HG03108 (cell line): ENCODE data around the gene YAP1.
"Not testable (repeated sequence)": the region's sequence is repeated elsewhere in the genome, so short reads cannot be mapped to it uniquely, and the experiment has no call there.

ENCODE experiments used
- ATAC-seq: cut with Tn5 transposase; IDR thresholded peaks from one replicate; pipeline ENCODE4 v1.9.1; 2021; ENCODE audit warnings: moderate library complexity; ENCODE audit not compliant: unreplicated experiment

YAP1 gene

DNA sequence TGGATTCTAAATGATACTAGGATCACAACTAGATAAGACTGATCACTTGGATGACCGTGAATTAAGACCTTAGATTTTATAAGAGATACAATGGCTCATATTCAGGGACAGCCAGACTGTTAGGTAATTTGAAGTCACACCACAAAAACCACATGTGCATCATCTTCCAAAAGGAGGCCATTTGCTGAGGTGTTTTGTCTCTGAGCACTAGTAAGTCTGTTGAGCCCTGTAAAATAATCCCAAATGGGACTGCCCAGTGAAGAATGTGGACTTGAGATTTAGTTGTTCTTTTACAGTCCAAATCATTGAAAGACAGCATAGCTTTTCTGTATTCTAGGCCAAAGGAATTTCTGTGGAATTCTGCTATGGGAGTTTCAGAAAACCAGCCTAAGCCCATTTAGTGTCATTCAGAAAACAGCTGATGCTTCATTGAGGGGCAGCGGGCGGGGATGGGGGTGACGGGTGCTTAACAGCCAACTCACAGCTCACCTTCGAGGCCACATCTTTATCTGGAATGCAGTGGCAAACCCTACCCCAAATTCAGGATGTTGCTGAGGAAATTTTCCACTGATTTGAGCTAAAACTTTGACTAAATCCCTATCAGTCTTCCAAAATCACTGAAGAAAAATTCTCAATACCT is 127.0 kb downstream of the YAP1 start:
- no peak for ATAC-seq

DNA sequence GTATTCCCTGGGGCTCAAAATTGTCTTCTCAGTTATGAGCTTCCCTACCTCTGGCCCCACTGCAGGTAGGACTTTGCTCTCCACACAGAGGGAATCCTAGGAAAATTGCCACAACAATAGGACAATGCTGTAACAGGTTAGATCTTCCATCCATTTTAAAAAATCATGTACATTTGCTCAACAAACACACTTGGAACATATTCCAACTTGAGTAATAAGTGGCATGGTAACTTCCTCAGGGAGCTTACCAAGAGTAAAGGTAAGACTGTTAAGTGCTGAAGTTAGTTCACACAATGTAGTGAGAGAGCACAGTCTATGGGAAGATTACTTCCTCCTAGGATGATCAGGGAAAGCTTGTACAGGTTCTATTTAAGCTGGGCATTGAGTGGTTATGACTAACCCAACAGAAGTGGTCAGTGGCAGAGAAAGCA is 128.2 kb downstream of the YAP1 start:
- no peak for ATAC-seq

- ATAC-seq: no peak
These were observed 129.2 kb downstream of the YAP1 start for GRCh38 chr11:102239448-102239847.

DNA sequence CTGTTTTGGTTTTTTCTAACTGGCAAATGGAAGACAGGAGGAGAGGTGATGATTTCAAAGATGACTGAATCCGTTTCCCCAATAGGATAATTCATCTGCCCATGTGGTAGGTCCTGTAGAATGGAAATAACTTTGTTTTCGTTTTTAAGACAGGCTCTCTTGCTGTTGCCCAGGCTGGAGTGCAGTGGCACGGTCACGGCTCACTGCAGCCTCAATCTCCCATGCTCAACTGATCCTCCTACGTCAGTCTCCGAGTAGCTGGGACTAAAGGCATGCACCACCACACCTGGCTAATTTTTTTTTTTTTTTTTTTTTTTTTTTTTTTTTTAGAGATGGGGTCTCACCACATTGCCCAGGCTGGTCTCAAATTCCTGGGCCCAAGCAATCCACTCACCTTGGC is 129.7 kb downstream of the YAP1 start:
- no peak for ATAC-seq

GRCh38 chr11:102240502-102240901 is 130.3 kb downstream of the YAP1 start:
- no peak for ATAC-seq

DNA sequence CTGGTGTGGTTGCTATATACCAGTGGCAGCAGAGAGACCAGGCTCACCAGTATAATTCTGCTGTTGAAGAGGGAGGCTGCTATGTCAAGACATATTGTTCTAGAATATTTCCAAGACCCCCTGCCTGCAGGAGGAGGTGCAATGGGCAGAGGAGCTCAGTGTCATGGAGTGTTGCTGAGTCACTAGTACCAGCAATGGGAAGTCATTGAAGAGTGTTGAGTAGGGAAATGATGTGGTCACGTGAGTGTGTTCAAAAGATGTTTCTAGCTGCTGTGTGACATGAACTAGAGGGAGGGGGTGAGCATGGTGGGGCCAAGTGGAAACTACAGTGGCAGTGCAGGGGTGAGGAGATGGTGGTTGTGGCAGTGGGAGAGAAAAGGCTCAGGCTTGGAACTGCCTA is 130.8 kb downstream of the YAP1 start:
- no peak for ATAC-seq

GRCh38 chr11:102243399-102243884 is 133.2 kb downstream of the YAP1 start:
- no peak for ATAC-seq

DNA sequence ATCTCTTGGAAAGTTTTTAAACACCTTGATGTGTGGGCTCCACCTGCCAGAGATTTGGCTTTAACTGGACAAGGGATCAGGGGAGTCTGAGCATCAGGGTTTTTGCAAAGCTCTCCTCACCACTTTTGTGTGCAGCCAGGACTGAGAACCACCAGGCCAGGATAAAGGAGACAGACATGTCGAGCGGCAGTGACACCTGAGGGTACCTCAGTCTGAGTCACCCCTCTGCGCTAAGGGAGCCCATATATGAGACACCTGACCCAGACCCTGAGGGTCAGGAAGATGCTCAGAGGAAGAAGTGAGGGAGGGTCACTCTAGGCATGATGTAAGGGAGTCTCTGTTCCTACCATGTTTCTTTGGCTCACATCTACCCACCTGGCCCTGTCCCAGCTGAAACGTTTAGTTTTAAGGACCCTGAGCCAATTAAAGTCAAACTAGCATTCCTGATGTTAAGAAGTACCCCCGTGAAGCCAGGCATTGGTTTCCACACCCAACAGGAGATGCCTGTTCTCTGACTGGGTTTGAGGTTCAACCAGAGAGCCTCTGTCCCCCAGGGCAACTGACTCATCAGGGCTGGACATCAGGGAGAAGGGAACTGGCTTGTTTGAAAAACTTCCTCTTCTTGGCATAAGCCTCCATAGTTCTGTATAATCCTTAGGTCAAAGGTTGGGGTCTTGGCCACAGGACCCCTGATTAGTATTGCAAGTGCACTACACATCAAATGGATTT is 134.6 kb downstream of the YAP1 start:
- ATAC-seq: no peak

DNA sequence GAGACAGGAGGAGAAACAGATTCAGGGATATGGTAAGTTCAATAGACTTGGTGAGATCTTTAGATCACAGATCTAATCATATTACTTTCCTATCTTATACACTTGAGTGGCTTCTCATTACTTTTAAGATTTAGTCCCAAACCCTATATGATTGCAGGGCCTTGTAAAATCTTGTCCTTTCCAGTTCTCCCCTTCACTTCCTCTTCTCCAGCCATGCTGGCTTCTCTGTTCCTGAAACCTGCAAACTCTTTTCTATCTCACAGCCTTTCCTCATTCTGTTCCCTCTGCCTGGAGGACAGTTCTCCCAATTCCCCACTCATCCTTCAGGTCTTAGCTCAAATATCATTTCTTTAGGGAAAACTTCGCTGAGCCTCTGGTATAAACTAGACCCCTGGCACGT is 141.2 kb downstream of the YAP1 start:
- ATAC-seq: no peak

- ATAC-seq: no peak
These were observed 142.2 kb downstream of the YAP1 start for GRCh38 chr11:102252339-102252891.

- ATAC-seq: no peak
These were observed 142.9 kb downstream of the YAP1 start for GRCh38 chr11:102253020-102253715.

DNA sequence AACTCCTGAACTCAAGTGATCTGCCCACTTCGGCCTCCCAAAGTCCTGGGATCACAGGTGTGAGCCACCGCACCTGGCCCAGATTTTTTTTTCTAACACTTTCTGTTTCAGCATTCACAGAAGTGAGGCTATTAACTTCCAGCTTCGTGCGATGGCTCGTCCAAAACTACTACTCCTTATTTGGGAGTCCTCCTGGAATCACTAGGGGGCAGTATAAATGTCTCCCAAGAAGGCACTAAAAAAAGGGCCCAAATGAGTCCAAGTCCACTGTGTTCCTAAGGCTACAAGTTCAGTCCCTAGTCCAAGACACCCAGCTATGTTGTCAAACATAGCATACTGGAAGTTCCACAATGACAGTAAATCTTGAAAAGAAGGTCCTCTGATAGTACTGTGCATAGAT is 143.8 kb downstream of the YAP1 start:
- no peak for ATAC-seq

GRCh38 chr11:102256251-102256650 is 146.0 kb downstream of the YAP1 start:
- ATAC-seq: no peak

DNA sequence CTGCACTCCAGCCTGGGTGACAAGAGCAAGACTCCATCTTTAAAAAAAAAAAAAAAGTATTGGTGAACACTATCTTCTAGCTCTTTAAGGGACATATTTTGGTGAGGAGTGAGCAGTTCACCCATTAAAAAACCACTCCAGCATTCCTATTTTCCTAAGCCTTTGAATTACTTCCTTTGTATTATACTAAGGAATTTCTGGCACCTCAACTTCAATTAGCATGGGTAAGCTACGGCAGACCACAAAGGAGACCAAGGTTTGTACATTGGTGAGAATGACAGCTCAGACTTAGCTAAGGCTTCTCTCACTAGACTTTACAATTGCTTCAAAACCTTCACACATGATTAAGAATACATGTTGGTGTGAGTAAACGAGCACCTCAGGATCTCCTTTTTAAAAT is 150.0 kb downstream of the YAP1 start:
- no peak for ATAC-seq

GRCh38 chr11:102263379-102264003 is 153.2 kb downstream of the YAP1 start:
- ATAC-seq: no peak

GRCh38 chr11:102264704-102265103 is 154.5 kb downstream of the YAP1 start:
- not testable (repeated sequence) for ATAC-seq

GRCh38 chr11:102266099-102266498 is 155.9 kb downstream of the YAP1 start:
- ATAC-seq: no peak

DNA sequence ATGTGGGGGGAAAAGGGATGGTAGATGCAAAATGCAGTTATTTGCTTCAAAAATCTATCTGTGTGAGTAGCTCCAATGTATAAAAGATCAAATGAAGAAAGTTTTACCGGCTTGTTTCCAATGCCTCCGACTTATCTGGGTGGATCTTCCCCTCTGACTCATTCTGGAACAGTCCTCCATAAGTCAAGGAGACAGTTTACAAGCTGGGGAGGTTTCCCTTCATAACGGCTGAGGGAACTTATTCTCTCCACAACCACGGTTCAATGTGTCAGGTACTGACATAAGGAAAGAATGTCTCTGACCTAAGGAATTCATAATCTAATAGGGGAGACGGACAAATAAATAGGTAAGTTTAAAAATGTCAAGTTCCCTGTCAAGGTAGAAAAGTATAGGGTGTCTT is 157.4 kb downstream of the YAP1 start:
- no peak for ATAC-seq

DNA sequence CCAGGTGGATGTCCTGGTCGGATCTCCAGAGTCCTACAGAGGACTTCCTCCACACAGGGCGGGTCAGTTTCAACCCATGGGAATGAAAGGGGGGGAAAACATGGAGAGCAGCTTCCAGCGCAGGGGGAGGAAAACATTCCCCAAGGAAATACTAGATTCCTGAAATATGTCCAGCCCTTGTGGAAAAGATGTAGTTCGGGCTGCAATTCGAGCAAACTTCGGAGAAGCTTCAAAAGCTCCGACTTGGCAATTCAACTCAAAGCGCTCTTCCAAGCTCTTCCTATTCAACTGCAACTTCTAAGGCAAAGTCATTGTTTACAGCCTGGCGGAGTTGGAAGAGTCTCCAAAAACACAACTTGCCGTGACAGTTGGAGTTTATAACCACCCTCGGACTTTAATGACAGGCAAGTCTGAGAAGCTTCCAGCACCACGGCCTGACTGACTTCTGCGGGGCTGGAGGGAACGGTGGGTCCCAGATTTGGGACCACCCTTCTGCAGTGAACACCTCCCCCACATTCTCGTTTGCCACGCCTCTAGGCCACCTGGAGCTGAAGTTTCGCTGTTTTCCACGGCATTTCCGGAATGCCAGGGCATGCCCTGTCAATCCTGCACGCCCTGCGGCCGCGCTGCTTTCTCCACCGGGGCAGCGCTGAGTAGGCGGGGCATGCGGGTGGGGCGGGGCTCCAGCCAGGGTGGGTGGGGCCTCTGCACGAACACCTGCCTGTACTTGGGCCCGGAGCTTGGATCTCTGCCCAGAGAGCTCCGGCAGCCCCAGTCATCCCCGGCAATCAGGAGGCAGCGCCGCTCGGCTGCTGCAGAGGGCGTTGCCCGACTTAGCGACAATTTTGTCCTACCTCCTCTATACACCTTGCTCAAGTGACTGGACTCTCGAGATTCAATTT is 158.1 kb downstream of the YAP1 start:
- ATAC-seq: peak; percentile 95

DNA sequence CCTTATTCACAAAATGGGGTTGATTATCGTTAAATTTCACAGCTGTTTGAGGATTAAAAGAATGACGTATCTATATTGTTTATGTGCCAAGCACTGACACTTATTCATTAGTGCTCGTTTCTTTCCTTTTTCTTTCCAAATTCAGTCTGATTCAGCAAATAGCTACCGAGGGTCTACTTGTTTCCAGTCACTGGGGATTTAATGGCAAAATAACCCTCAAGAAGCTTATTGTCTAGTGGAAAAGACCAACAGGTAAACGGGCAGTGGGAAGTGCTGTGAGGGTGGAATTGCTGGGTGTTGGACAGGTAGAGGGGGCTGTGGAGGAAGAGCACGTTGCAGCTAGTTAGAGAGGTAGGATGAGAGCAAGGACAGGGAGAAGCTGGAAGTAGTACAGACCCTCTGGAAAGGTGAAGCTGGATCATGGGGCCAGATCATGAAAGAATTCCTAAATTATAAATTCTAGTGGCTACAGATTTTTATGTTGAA is 158.8 kb downstream of the YAP1 start:
- ATAC-seq: no peak
